Neuronal stem cell (in vitro differentiated cells): ENCODE measurements around the gene SNRPF.
"Not testable (repeated sequence)": the region's sequence is repeated elsewhere in the genome, so short reads cannot be mapped to it uniquely, and the experiment has no call there.

Experiments
- DNase-seq: peaks from one replicate; pipeline ENCODE4 v3.0.0-alpha.2; 2013; ENCODE audit warnings: low spot score
- H2AFZ ChIP-seq: one replicate; pipeline ENCODE4 v1.6.1; 2013; ENCODE audit warnings: mild to moderate bottlenecking, low read length, inconsistent platforms
- H2AK5ac ChIP-seq: 2 replicates; pipeline ENCODE4 v1.6.1; 2013; ENCODE audit warnings: low read depth, mild to moderate bottlenecking, inconsistent platforms, low read length, moderate library complexity, mixed read lengths
- H2BK120ac ChIP-seq: 2 replicates; pipeline ENCODE4 v1.6.1; 2013; ENCODE audit warnings: low read depth, mild to moderate bottlenecking, inconsistent platforms, low read length, moderate library complexity, mixed read lengths
- H2BK12ac ChIP-seq: one replicate; pipeline ENCODE4 v1.6.1; 2013; ENCODE audit warnings: low read length, inconsistent platforms
- H2BK15ac ChIP-seq: 2 replicates; pipeline ENCODE4 v1.6.1; 2013; ENCODE audit warnings: mild to moderate bottlenecking, low read length, inconsistent platforms, mixed read lengths
- H2BK5ac ChIP-seq: one replicate; pipeline ENCODE4 v1.6.1; 2013; ENCODE audit warnings: inconsistent platforms, mild to moderate bottlenecking, low read length, moderate library complexity
- H3K14ac ChIP-seq: one replicate; pipeline ENCODE4 v1.6.1; 2013; ENCODE audit warnings: low read length, inconsistent platforms
- H3K18ac ChIP-seq: 2 replicates; pipeline ENCODE4 v1.6.1; 2013; ENCODE audit warnings: low read length, inconsistent platforms
- H3K23ac ChIP-seq: 2 replicates; pipeline ENCODE4 v1.6.1; 2013; ENCODE audit warnings: low read depth, mild to moderate bottlenecking, mixed read lengths, low read length, inconsistent platforms; ENCODE audit not compliant: poor library complexity
- H3K27ac ChIP-seq: replicated peaks from 3 replicates; pipeline ENCODE4 v1.5.1; 2013; ENCODE audit warnings: low read length, inconsistent platforms
- H3K27me3 ChIP-seq, 3 experiments: 2 replicates each; pipeline ENCODE4 v1.6.1; 2013; ENCODE audit warnings: low read length in 3 of 3, mild to moderate bottlenecking in 2 of 3, inconsistent platforms in 1 of 3, low read depth in 1 of 3, mixed read lengths in 1 of 3, moderate library complexity in 1 of 3; ENCODE audit not compliant: control insufficient read depth in 3 of 3, insufficient read depth in 3 of 3
- H3K36me3 ChIP-seq, 2 donors: replicated peaks in 1 of 2; 2 replicates each; pipeline ENCODE4 v1.6.1; 2013; ENCODE audit warnings: low read length in 2 of 2; ENCODE audit not compliant: control insufficient read depth in 2 of 2, insufficient read depth in 2 of 2
- H3K4ac ChIP-seq: 2 replicates; pipeline ENCODE4 v1.6.1; 2013; ENCODE audit warnings: inconsistent platforms, mild to moderate bottlenecking, low read length, moderate library complexity
- H3K4me1 ChIP-seq, 2 donors: 1 replicate in 1 of 2; 2 replicates in 1 of 2; pipeline ENCODE4 v1.6.1; 2013; ENCODE audit warnings: low read length in 2 of 2, low read depth in 1 of 2; ENCODE audit not compliant: control insufficient read depth in 2 of 2, insufficient read depth in 1 of 2
- H3K4me2 ChIP-seq: one replicate; pipeline ENCODE4 v1.6.1; 2013; ENCODE audit warnings: mild to moderate bottlenecking, low read length, inconsistent platforms; ENCODE audit not compliant: insufficient read depth, poor library complexity, severe bottlenecking
- H3K4me3 ChIP-seq, 2 donors: 2 replicates each; pipeline ENCODE4 v1.5.1; 2013; ENCODE audit warnings: low read length in 2 of 2, mild to moderate bottlenecking in 2 of 2, inconsistent platforms in 1 of 2, moderate library complexity in 1 of 2
- H3K79me1 ChIP-seq: one replicate; pipeline ENCODE4 v1.6.1; 2013; ENCODE audit warnings: low read depth, mild to moderate bottlenecking, inconsistent platforms, low read length, moderate library complexity
- H3K9ac ChIP-seq: one replicate; pipeline ENCODE4 v1.6.1; 2013; ENCODE audit warnings: mild to moderate bottlenecking, low read depth, low read length, inconsistent platforms; ENCODE audit not compliant: poor library complexity
- H3K9me3 ChIP-seq, 2 donors: replicated peaks in 1 of 2; 2 replicates each; pipeline versions ENCODE3 to v1.6.1; 2013; ENCODE audit warnings: low read length in 2 of 2, mild to moderate bottlenecking in 2 of 2, inconsistent platforms in 1 of 2, low read depth in 1 of 2, mixed read lengths in 1 of 2, moderate library complexity in 1 of 2; ENCODE audit not compliant: control insufficient read depth in 2 of 2, insufficient read depth in 1 of 2
- H4K8ac ChIP-seq: one replicate; pipeline ENCODE4 v1.6.1; 2013; ENCODE audit warnings: low read depth, mild to moderate bottlenecking, inconsistent platforms, low read length, moderate library complexity
- H4K91ac ChIP-seq: one replicate; pipeline ENCODE4 v1.6.1; 2013; ENCODE audit warnings: low read length, low read depth, mild to moderate bottlenecking, inconsistent platforms; ENCODE audit not compliant: poor library complexity
- WGBS, 2 donors: extraction: QIAGEN DNeasy Blood & Tissue Kit; methylation state at CpG; one replicate each; pipeline ENCODE4 v1.1.7; 2013; ENCODE audit warnings: missing lambda C conversion rate in 2 of 2, mixed read lengths in 1 of 2; ENCODE audit not compliant: insufficient read length in 2 of 2, insufficient replicate concordance in 1 of 2; ENCODE audit errors: extremely low coverage in 2 of 2; 5-methylcytosine and 5-hydroxymethylcytosine counted together

Gene SNRPF

GRCh38 chr12:95838125-95838524 is 20.6 kb upstream of the SNRPF start:
- H3K36me3 ChIP-seq = no peaks in the 10 kb centered on the region
- peaks cover 0 to 3% (median 0%) of the 10 kb centered on the region in 3 experiments for H3K27me3 ChIP-seq
- no peaks in the 10 kb centered on the region for H3K4me1 ChIP-seq
- H2BK12ac ChIP-seq = no peak overlapping the region
- no peak overlapping the region for H3K4me3 ChIP-seq
- H3K9ac ChIP-seq = no peak overlapping the region
- H2BK120ac ChIP-seq = no peak overlapping the region
- no peaks in the 10 kb centered on the region for H3K79me1 ChIP-seq
- H3K4me2 ChIP-seq = no peak overlapping the region
- no peaks in the 10 kb centered on the region for H3K9me3 ChIP-seq
- no peak overlapping the region for H2BK5ac ChIP-seq
- no peak overlapping the region for H3K4ac ChIP-seq
- no CpG with 5 or more reads among the region's 11 CpGs for WGBS, 2 donors
- H2AFZ ChIP-seq = no peak overlapping the region
- no peak overlapping the region for H3K27ac ChIP-seq
- no peak overlapping the region for H3K23ac ChIP-seq
- no peak overlapping the region for H4K8ac ChIP-seq
- H3K18ac ChIP-seq = no peak overlapping the region
- no peak for DNase-seq
- H4K91ac ChIP-seq = no peak overlapping the region
- H2BK15ac ChIP-seq = no peak overlapping the region
- H3K14ac ChIP-seq = no peak overlapping the region
- H2AK5ac ChIP-seq = no peak overlapping the region

- H3K14ac ChIP-seq, H2AK5ac ChIP-seq, H2BK12ac ChIP-seq, DNase-seq, H2BK5ac ChIP-seq, H3K23ac ChIP-seq, H3K9me3 ChIP-seq, H3K4ac ChIP-seq, H3K4me3 ChIP-seq, H3K27ac ChIP-seq, H2AFZ ChIP-seq, H2BK15ac ChIP-seq, H2BK120ac ChIP-seq, H3K4me1 ChIP-seq, H3K27me3 ChIP-seq, H3K4me2 ChIP-seq, H3K9ac ChIP-seq, H4K8ac ChIP-seq, H3K18ac ChIP-seq, H4K91ac ChIP-seq, H3K36me3 ChIP-seq, H3K79me1 ChIP-seq: not testable (repeated sequence)
- no CpG with 5 or more reads among the region's 12 CpGs for WGBS, 2 donors
These were observed 16.3 kb upstream of the SNRPF start for GRCh38 chr12:95842426-95842825.

GRCh38 chr12:95848575-95849388 is 10.0 kb upstream of the SNRPF start:
- Histone ChIP-seq H3K9ac (no peak overlapping the region), H3K27me3 (peaks cover 0 to 6% (median 0%) of the 10 kb centered on the region in 3 experiments), H2BK120ac (no peak overlapping the region), H4K91ac (no peak overlapping the region), H3K4ac (no peak overlapping the region), H4K8ac (no peak overlapping the region), H3K18ac (peak overlapping the region; percentile 35), H3K27ac (no peak overlapping the region), H2AFZ (no peak overlapping the region), H3K4me3 (no peak overlapping the region), H3K79me1 (no peaks in the 10 kb centered on the region), H2AK5ac (no peak overlapping the region), H3K4me1 (peaks cover 0 to 4% of the 10 kb centered on the region in 2 donors), H3K14ac (no peak overlapping the region), H3K23ac (no peak overlapping the region), H3K4me2 (no peak overlapping the region), H2BK5ac (no peak overlapping the region), H2BK12ac (no peak overlapping the region), H2BK15ac (no peak overlapping the region), H3K9me3 (no peaks in the 10 kb centered on the region), H3K36me3 (no peaks in the 10 kb centered on the region)
- peak; percentile 29 for DNase-seq
- no CpG with 5 or more reads among the region's 8 CpGs for WGBS, 2 donors

DNA sequence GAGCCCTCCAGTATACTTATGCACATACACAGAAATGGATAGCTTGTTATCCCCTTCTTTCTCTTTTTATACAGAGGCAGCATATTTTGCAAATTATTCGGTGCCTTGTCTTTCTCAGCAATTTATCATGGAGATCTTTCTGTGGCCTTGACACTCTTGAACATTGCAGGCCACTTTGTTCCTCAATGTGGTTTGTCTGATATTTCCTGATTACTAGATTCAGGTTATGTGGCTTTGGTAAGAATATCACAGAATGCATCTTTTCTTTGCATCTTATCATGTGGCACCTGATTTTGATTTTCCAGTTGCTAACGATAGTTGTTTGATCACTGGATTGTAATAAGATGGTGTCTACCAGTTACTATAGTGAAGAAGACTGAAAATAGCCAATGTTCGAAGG is 7.1 kb upstream of the SNRPF start:
- H3K23ac ChIP-seq = no peak overlapping the region
- no CpG with 5 or more reads among the region's 3 CpGs for WGBS, 2 donors
- no peak overlapping the region for H3K9ac ChIP-seq
- H2AK5ac ChIP-seq = no peak overlapping the region
- no peaks in the 10 kb centered on the region for H3K79me1 ChIP-seq
- H3K4me3 ChIP-seq = no peak overlapping the region
- H3K27ac ChIP-seq = no peak overlapping the region
- H3K9me3 ChIP-seq = no peaks in the 10 kb centered on the region
- no peak overlapping the region for H3K4ac ChIP-seq
- no peak overlapping the region for H2BK15ac ChIP-seq
- H2BK120ac ChIP-seq = no peak overlapping the region
- H2BK5ac ChIP-seq = no peak overlapping the region
- H3K14ac ChIP-seq = no peak overlapping the region
- peaks cover 0 to 4% (median 0%) of the 10 kb centered on the region in 3 experiments for H3K27me3 ChIP-seq
- no peak overlapping the region for H3K18ac ChIP-seq
- no peak overlapping the region for H3K4me2 ChIP-seq
- no peak overlapping the region for H4K8ac ChIP-seq
- DNase-seq = no peak
- H2BK12ac ChIP-seq = no peak overlapping the region
- H4K91ac ChIP-seq = no peak overlapping the region
- H2AFZ ChIP-seq = no peak overlapping the region
- no peaks in the 10 kb centered on the region for H3K36me3 ChIP-seq
- peaks cover 0 to 6% of the 10 kb centered on the region in 2 donors for H3K4me1 ChIP-seq
